ENCODE results near the gene SETD1A. TPM values are rescaled to one million over a fixed set of nuclear protein-coding genes. Genes with fewer than 3 reads are reported as not detected.

Gene SETD1A
- total and polyA plus RNA-seq, 9 of the 15 experiments (the other 6 are each of a cell fraction or from before 2014, with no cell fraction given) = 0.08 to 36.0 (median 4.2) TPM

GRCh38 chr16:30992931-30993816 lies 35.6 kb downstream of the SETD1A start (continued):
- TF ChIP-seq ZMIZ1 (IDR thresholded peaks at IDR 0.05; ENCODE audit: low read depth in 2 of 2, low read length in 2 of 2) = no peak
- TF ChIP-seq SLC30A9 (CRISPR knock-in tag; IDR thresholded peaks at IDR 0.05) = no peak
- TF ChIP-seq KAT2B (IDR thresholded peaks at IDR 0.05; ENCODE audit: low read depth, low read length) = no peak
- no peak for TF ChIP-seq ZNF584 (CRISPR knock-in tag; IDR thresholded peaks at IDR 0.05; ENCODE audit: low read depth)
- no peak for TF ChIP-seq SUPT5H (IDR thresholded peaks at IDR 0.05)
- TF ChIP-seq ZNF311 (CRISPR knock-in tag; IDR thresholded peaks at IDR 0.05) = peak; percentile 81
- no peak for TF ChIP-seq ZBTB49 (CRISPR knock-in tag; IDR thresholded peaks at IDR 0.05; ENCODE audit: borderline replicate concordance)
- no peak for TF ChIP-seq ZNF143 (CRISPR knock-in tag; IDR thresholded peaks at IDR 0.05)
- no peak for TF ChIP-seq RBM34 (IDR thresholded peaks at IDR 0.05; ENCODE audit: borderline replicate concordance, insufficient read depth, low read length)
- no peak for TF ChIP-seq E4F1 (CRISPR knock-in tag; IDR thresholded peaks at IDR 0.05; ENCODE audit: borderline replicate concordance)
- no peak for TF ChIP-seq PRPF4 (IDR thresholded peaks at IDR 0.05; ENCODE audit: insufficient read depth, low read depth, low read length, poor library complexity, severe bottlenecking)
- no peak for TF ChIP-seq HBP1 (CRISPR knock-in tag; IDR thresholded peaks at IDR 0.05)
- TF ChIP-seq POU5F1 (IDR thresholded peaks at IDR 0.05; ENCODE audit: borderline replicate concordance, low read depth, low read length, partially characterized antibody) = no peak
- no peak for TF ChIP-seq DNMT1 (IDR thresholded peaks at IDR 0.05)
